Suprapubic skin (tissue), 4 donors: ENCODE data around the gene DZIP1L. TPM values are rescaled to one million over a fixed set of nuclear protein-coding genes. Genes with fewer than 3 reads are reported as not detected.

Experiments
- DNase-seq, 2 donors: peaks; one replicate each; pipeline ENCODE4 v3.0.0-alpha.2; 2019; ENCODE audit warnings: low spot score in 2 of 2
- H3K27ac ChIP-seq: fragments of 200-600 bp; sonication (generic); one replicate; pipeline ENCODE4 v1.5.1; 2019
- H3K27me3 ChIP-seq: fragments of 200-600 bp; sonication (generic); one replicate; pipeline ENCODE4 v1.5.1; 2019
- H3K36me3 ChIP-seq: fragments of 200-600 bp; sonication (generic); one replicate; pipeline ENCODE4 v1.5.1; 2019
- H3K4me1 ChIP-seq: fragments of 200-600 bp; sonication (generic); one replicate; pipeline ENCODE4 v1.5.1; 2019
- H3K4me3 ChIP-seq: fragments of 200-600 bp; sonication (generic); one replicate; pipeline ENCODE4 v1.5.1; 2019; ENCODE audit warnings: mild to moderate bottlenecking
- H3K9me3 ChIP-seq: fragments of 200-600 bp; sonication (generic); one replicate; pipeline ENCODE4 v1.5.1; 2019
- CTCF ChIP-seq, 2 donors: fragments of 200-600 bp in 1 of 2; fragments of 450-650 bp in 1 of 2; sonication (generic) in 1 of 2; IDR thresholded peaks; one replicate each; pipeline ENCODE4 v1.5.1; 2016 to 2019; ENCODE audit warnings: antibody characterized with exemption in 2 of 2, mild to moderate bottlenecking in 1 of 2, moderate library complexity in 1 of 2
- EP300 ChIP-seq: sonication (generic); formaldehyde crosslinking; IDR thresholded peaks from one replicate; pipeline ENCODE4 v1.6.1; 2017; ENCODE audit warnings: antibody characterized with exemption
- POLR2A ChIP-seq, 2 donors: fragments of 450-650 bp; IDR thresholded peaks; one replicate each; pipeline ENCODE4 v1.6.1; 2017; ENCODE audit warnings: antibody characterized with exemption in 2 of 2, mild to moderate bottlenecking in 2 of 2, moderate library complexity in 2 of 2
- POLR2AphosphoS5 ChIP-seq, 3 donors: sonication (generic); formaldehyde crosslinking; IDR thresholded peaks; one replicate each; pipeline ENCODE4 v1.6.1; 2017; ENCODE audit warnings: antibody characterized with exemption in 3 of 3
- WGBS: methylation state at CpG from one replicate; pipeline ENCODE4 v1.1.5; 2018; 5-methylcytosine and 5-hydroxymethylcytosine counted together
- total RNA-seq, 4 donors: library from RNA; depleted of rRNA; stranded (reverse); fragments of >200 nt; gene quantifications; one replicate each; pipeline ENCODE4 v1.1.0, GENCODE V29; 2016

DZIP1L gene
- total RNA-seq, 4 donors from 2014 or later: 16.4 to 129 (median 18.3) TPM

- H3K9me3 ChIP-seq: no peaks in the 10 kb centered on the region
- 86% methylated on average over 1 of the region's 1 CpG for WGBS
- H3K4me3 ChIP-seq: no peak within 1 kb of the TSS
- no peaks in the 10 kb centered on the region for H3K4me1 ChIP-seq
- DNase-seq: no peak
- H3K27me3 ChIP-seq: no peaks in the 10 kb centered on the region
- H3K36me3 ChIP-seq: no peaks in the 10 kb centered on the region
- TF ChIP-seq POLR2A (IDR thresholded peaks at IDR 0.05) (no peak), EP300 (no peak), POLR2AphosphoS5 (IDR thresholded peaks at IDR 0.05) (no peak)
- H3K27ac ChIP-seq: no peak within 1 kb of the TSS
These were observed 16.8 kb upstream of the DZIP1L start, which contains the start of gene A4GNT for GRCh38 chr3:138132239-138132638. TSS of gene A4GNT (minus strand) at chr3:138132390. CDS start at chr3:138131256, 1,134 bp downstream.

- Histone ChIP-seq H3K27ac (no peak overlapping the region), H3K4me1 (no peaks in the 10 kb centered on the region), H3K4me3 (no peak overlapping the region), H3K27me3 (no peaks in the 10 kb centered on the region), H3K9me3 (no peaks in the 10 kb centered on the region), H3K36me3 (no peaks in the 10 kb centered on the region)
- no peak for TF ChIP-seq CTCF (IDR thresholded peaks at IDR 0.05)
- no peak for TF ChIP-seq EP300
- no peak for TF ChIP-seq POLR2A (IDR thresholded peaks at IDR 0.05)
- no peak for TF ChIP-seq POLR2AphosphoS5 (IDR thresholded peaks at IDR 0.05)
- 95% methylated on average over 1 of the region's 1 CpG for WGBS
- DNase-seq: no peak
These were observed 12.4 kb upstream of the DZIP1L start for GRCh38 chr3:138127636-138128365.

- H3K27ac ChIP-seq: peak overlapping the region; percentile 14
- TF ChIP-seq POLR2A (IDR thresholded peaks at IDR 0.05) (no peak), POLR2AphosphoS5 (IDR thresholded peaks at IDR 0.05) (no peak), EP300 (no peak), CTCF (IDR thresholded peaks at IDR 0.05) (no peak)
- no peaks in the 10 kb centered on the region for H3K9me3 ChIP-seq
- H3K4me1 ChIP-seq: no peaks in the 10 kb centered on the region
- WGBS: 54% methylated on average over 5 of the region's 5 CpGs
- no peaks in the 10 kb centered on the region for H3K36me3 ChIP-seq
- H3K27me3 ChIP-seq: no peaks in the 10 kb centered on the region
- H3K4me3 ChIP-seq: no peak overlapping the region
- DNase-seq: no peak
These were observed 10.3 kb upstream of the DZIP1L start for GRCh38 chr3:138125548-138126221.

GRCh38 chr3:138124706-138125355 is 9.4 kb upstream of the DZIP1L start:
- H3K36me3 ChIP-seq: no peaks in the 10 kb centered on the region
- H3K27ac ChIP-seq: no peak overlapping the region
- no peak for TF ChIP-seq CTCF (IDR thresholded peaks at IDR 0.05)
- TF ChIP-seq POLR2AphosphoS5 (IDR thresholded peaks at IDR 0.05): no peak
- no peak for TF ChIP-seq EP300
- TF ChIP-seq POLR2A (IDR thresholded peaks at IDR 0.05): no peak
- H3K27me3 ChIP-seq: no peaks in the 10 kb centered on the region
- no peak for DNase-seq
- no peaks in the 10 kb centered on the region for H3K4me1 ChIP-seq
- H3K4me3 ChIP-seq: no peak overlapping the region
- H3K9me3 ChIP-seq: no peaks in the 10 kb centered on the region
- WGBS: 73% methylated on average over 10 of the region's 10 CpGs

GRCh38 chr3:138124188-138124587 is 8.8 kb upstream of the DZIP1L start:
- 91% methylated on average over 6 of the region's 6 CpGs for WGBS
- TF ChIP-seq POLR2A (IDR thresholded peaks at IDR 0.05): no peak
- no peak for TF ChIP-seq CTCF (IDR thresholded peaks at IDR 0.05)
- TF ChIP-seq POLR2AphosphoS5 (IDR thresholded peaks at IDR 0.05): no peak
- TF ChIP-seq EP300: no peak

More at GRCh38 chr3:138124188-138124587, 8.8 kb upstream of the DZIP1L start:
- no peaks in the 10 kb centered on the region for H3K27me3 ChIP-seq
- no peaks in the 10 kb centered on the region for H3K9me3 ChIP-seq
- H3K4me1 ChIP-seq: no peaks in the 10 kb centered on the region
- DNase-seq: no peak
- no peak overlapping the region for H3K27ac ChIP-seq
- H3K4me3 ChIP-seq: no peak overlapping the region
- H3K36me3 ChIP-seq: no peaks in the 10 kb centered on the region
